Astrocyte of the spinal cord (primary cell): ENCODE data around the gene CHMP5.

Source experiments
- DNase-seq: peaks from one replicate; pipeline ENCODE4 v3.0.0; 2011; ENCODE audit warnings: low read depth, low spot score
- H3K4me3 ChIP-seq: 2 replicates; pipeline ENCODE4 v1.5.1; 2011; ENCODE audit warnings: low read depth, mild to moderate bottlenecking, low read length, moderate library complexity
- in situ Hi-C: cut with HindIII; loops from 2 replicates; pipeline ENCODE4 v1.10.0; 2017; ENCODE audit warnings: low sequenced_read_pairs
- TF ChIP-seq, protein P1 (sequence below): IDR thresholded peaks from 2 replicates; pipeline ENCODE4 v1.5.1; 2012; ENCODE audit warnings: low read depth, mild to moderate bottlenecking, low read length, inconsistent platforms

CHMP5 gene

DNA sequence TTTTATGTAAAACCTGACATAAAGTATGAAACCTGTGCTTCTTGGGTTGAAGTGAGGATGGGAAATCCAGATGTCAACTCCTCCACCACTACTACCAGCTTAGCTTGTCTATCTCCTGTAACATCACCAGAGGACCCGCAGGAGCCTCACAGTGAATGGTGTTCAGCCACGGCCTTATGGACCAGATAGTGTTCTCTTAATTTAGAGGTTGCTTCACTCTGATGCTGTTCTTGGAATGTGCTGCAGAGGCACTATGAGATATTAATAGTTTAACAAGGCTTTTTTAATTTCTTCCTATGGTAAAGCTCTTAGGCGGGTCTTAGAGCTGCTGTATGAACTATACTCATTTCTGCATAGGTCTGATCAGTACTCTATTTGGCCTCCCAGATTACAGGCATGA, 53.4 kb downstream of the CHMP5 start:
- no peak for DNase-seq
- TF ChIP-seq, protein P1, sequence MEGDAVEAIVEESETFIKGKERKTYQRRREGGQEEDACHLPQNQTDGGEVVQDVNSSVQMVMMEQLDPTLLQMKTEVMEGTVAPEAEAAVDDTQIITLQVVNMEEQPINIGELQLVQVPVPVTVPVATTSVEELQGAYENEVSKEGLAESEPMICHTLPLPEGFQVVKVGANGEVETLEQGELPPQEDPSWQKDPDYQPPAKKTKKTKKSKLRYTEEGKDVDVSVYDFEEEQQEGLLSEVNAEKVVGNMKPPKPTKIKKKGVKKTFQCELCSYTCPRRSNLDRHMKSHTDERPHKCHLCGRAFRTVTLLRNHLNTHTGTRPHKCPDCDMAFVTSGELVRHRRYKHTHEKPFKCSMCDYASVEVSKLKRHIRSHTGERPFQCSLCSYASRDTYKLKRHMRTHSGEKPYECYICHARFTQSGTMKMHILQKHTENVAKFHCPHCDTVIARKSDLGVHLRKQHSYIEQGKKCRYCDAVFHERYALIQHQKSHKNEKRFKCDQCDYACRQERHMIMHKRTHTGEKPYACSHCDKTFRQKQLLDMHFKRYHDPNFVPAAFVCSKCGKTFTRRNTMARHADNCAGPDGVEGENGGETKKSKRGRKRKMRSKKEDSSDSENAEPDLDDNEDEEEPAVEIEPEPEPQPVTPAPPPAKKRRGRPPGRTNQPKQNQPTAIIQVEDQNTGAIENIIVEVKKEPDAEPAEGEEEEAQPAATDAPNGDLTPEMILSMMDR = no peak
- in situ Hi-C loops = no loop called here
- H3K4me3 ChIP-seq = no peak overlapping the region

DNA sequence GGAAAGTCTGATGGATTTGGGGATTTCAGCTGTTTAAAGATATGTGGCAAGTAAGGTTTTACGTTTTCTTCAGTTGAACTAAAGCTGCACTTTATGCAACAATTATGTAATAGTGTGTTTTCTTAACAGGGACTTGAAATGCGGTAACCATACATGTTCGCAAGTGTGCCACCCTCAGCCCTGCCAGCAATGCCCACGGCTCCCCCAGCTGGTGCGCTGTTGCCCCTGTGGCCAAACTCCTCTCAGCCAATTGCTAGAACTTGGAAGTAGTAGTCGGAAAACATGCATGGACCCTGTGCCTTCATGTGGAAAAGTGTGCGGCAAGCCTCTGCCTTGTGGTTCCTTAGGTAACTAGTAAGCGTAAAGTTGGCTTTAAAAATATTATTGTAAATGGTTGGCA, 53.9 kb downstream of the CHMP5 start:
- DNase-seq = no peak
- TF ChIP-seq, protein P1 = no peak

DNA sequence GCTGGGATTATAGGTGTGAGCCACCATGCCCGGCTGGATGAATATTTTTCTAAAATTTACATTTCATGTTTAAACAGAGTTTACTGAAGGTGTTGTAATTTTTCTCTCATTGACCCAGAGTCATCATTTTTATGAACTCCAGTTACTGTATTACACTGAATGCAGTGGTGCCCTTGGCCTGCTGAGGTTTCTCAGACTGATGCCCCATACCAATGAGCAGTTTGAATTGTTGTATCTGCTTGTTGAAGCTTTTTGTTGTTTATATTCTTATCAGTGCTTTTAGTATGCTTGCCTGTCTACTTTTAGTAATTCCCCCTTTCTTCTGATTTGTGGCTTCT, 55.4 kb downstream of the CHMP5 start:
- DNase-seq = no peak
- in situ Hi-C loops = no loop called here
- TF ChIP-seq, protein P1 = no peak
- H3K4me3 ChIP-seq = no peak overlapping the region

More for the DNA sequence above, 53.9 kb downstream of the CHMP5 start:
- H3K4me3 ChIP-seq = no peak overlapping the region
- in situ Hi-C loops = no loop called here

DNA sequence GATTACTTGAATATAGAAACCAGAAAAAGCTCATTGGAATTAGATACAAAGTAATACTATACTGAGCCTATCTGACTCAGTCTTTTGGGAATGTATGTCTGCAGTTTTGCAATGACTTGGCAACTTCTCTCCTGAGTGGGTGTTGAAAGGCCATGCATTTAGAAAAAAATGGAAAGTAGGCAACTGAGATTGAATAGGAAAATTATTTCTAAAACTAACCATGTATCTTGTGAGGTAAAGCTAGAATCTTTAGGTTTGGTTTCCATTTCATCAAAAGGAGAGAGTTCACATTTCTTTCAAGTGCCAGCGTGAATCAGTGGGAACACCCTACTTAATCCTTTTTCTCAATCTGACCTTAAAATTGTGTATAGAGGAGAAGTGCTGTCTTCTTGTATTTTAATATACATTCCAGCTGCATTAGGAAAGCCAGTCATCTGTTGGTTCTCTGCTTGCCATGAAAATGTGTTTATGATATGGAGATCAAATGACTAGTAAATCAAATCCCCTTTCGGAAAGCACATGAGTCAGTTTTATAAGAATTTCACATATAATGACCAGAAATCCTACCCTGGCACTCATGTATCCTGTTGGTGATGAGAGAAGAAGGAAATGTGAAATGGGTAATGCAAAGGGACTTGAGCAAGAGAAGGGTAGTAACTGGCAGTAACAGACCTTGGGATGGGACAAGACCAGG, 55.9 kb downstream of the CHMP5 start:
- H3K4me3 ChIP-seq = no peak overlapping the region
- DNase-seq = peak; percentile 95
- TF ChIP-seq, protein P1 = no peak
- in situ Hi-C loops = no loop called here

DNA sequence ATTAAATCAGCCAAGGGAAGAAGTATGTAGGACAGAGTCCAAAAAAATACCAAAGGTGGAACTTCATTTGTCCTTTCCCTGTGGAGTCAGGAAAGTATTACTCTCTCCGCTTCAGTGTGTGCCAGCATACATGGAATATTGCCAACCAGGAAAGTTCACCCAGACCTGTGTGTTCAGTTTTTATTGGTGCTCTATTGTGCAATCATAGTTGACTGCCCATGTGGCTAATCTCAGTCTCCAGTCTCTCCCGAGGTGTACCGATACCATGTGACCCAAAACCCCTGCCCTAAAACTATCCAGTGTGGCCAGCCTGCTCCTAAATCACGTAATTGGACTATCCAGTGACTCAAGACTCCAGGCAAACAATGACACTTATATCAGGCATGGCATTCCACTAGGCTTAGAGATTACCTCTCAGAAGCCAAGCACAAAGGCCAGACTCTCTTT, 64.3 kb downstream of the CHMP5 start:
- TF ChIP-seq, protein P1 = no peak
- peak; percentile 85 for DNase-seq
- H3K4me3 ChIP-seq = no peak overlapping the region
- in situ Hi-C loops = no loop called here

DNA sequence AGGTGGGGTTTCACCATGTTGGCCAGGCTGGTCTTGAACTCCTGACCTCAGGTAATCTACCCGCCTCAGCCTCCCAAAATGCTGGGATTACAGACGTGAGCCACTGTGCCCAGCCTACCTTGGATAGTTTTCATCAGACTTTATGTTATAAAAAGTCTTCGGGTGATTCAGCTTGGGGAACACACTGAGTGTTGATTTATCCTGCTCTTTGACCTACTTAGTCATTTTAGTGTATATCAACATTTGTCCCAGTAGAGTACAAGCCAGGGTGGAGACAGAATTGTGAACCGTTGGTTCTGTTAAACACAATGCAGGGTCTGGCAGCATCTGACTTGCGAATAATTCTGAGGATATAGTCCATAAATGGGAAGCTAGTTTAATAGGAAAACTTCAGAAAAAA, 65.1 kb downstream of the CHMP5 start:
- peak; percentile 78 for DNase-seq

More for the DNA sequence above, 65.1 kb downstream of the CHMP5 start:
- TF ChIP-seq, protein P1 = no peak
- in situ Hi-C loops = no loop called here
- H3K4me3 ChIP-seq = no peak overlapping the region
